ENCODE results near the gene FOXI3.

Gene FOXI3

GRCh38 chr2:88398180-88398579 lies 54.3 kb downstream of the FOXI3 start:
- H3K4me3 Mint-ChIP-seq = no peak overlapping the region
- no peak overlapping the region for H3K27ac Mint-ChIP-seq
- no peaks in the 10 kb centered on the region for H3K36me3 Mint-ChIP-seq

More at GRCh38 chr2:88398180-88398579, 54.3 kb downstream of the FOXI3 start:
- H3K27me3 Mint-ChIP-seq = peaks cover 14% of the 10 kb centered on the region
- H3K9me3 Mint-ChIP-seq (ENCODE audit: low read depth) = no peaks in the 10 kb centered on the region
- H3K4me1 Mint-ChIP-seq (ENCODE audit: low read depth) = no peaks in the 10 kb centered on the region
